ENCODE data around the gene NAA38.
A peak's percentile ranks its signal among the peaks of the same experiment; 100 is the strongest.

NAA38 gene

GRCh38 chr17:7841396-7841914 is 15.9 kb downstream of the NAA38 start:
- Histone ChIP-seq H3K4me3 (ENCODE audit: low read depth in 1 of 2, low read length in 1 of 2) (peak overlapping the region; percentile 93 to 98), H3K36me3 (peaks cover 67% of the 10 kb centered on the region), H3K9me3 (no peaks in the 10 kb centered on the region), H3K27ac (peak overlapping the region; percentile 97), H3K4me1 (ENCODE audit: control insufficient read depth in 1 of 2, insufficient read depth in 1 of 2, low read depth in 1 of 2, low read length in 1 of 2) (peaks cover 64 to 69% of the 10 kb centered on the region in 2 experiments), H3K27me3 (no peaks in the 10 kb centered on the region)
- TF ChIP-seq CTCF (IDR thresholded peaks at IDR 0.05), result peak; percentile 74

GRCh38 chr17:7840875-7841274 is 16.5 kb downstream of the NAA38 start:
- no peaks in the 10 kb centered on the region for H3K9me3 ChIP-seq
- no peak for TF ChIP-seq CTCF (IDR thresholded peaks at IDR 0.05)
- peak overlapping the region; percentile 93 to 98 for H3K4me3 ChIP-seq (ENCODE audit: low read depth in 1 of 2, low read length in 1 of 2)
- H3K4me1 ChIP-seq (ENCODE audit: control insufficient read depth in 1 of 2, insufficient read depth in 1 of 2, low read depth in 1 of 2, low read length in 1 of 2), result peaks cover 67 to 69% of the 10 kb centered on the region in 2 experiments
- peaks cover 61% of the 10 kb centered on the region for H3K36me3 ChIP-seq
- H3K27me3 ChIP-seq, result no peaks in the 10 kb centered on the region
- peak overlapping the region; percentile 97 for H3K27ac ChIP-seq

- Histone ChIP-seq H3K4me3 (ENCODE audit: low read depth in 1 of 2, low read length in 1 of 2) (peak overlapping the region; percentile 93 to 98), H3K9me3 (no peaks in the 10 kb centered on the region), H3K36me3 (peaks cover 56% of the 10 kb centered on the region), H3K27ac (peak overlapping the region; percentile 97), H3K4me1 (ENCODE audit: control insufficient read depth in 1 of 2, insufficient read depth in 1 of 2, low read depth in 1 of 2, low read length in 1 of 2) (peaks cover 64 to 67% of the 10 kb centered on the region in 2 experiments), H3K27me3 (no peaks in the 10 kb centered on the region)
- no peak for TF ChIP-seq CTCF (IDR thresholded peaks at IDR 0.05)
Measured at GRCh38 chr17:7840441-7840840, 16.9 kb downstream of the NAA38 start.

- Histone ChIP-seq H3K4me1 (ENCODE audit: control insufficient read depth in 1 of 2, insufficient read depth in 1 of 2, low read depth in 1 of 2, low read length in 1 of 2) (peaks cover 59 to 62% of the 10 kb centered on the region in 2 experiments), H3K36me3 (peaks cover 51% of the 10 kb centered on the region), H3K27me3 (no peaks in the 10 kb centered on the region), H3K9me3 (no peaks in the 10 kb centered on the region), H3K27ac (peak overlapping the region; percentile 97), H3K4me3 (ENCODE audit: low read depth in 1 of 2, low read length in 1 of 2) (peak overlapping the region; percentile 93 to 98)
- TF ChIP-seq CTCF (IDR thresholded peaks at IDR 0.05), result no peak
Measured at GRCh38 chr17:7839876-7840261, 17.5 kb downstream of the NAA38 start.

GRCh38 chr17:7839190-7839875 is 18.0 kb downstream of the NAA38 start:
- peak overlapping the region; percentile 97 for H3K27ac ChIP-seq
- TF ChIP-seq CTCF (IDR thresholded peaks at IDR 0.05), result peak; percentile 27
- H3K9me3 ChIP-seq, result no peaks in the 10 kb centered on the region
- H3K36me3 ChIP-seq, result peaks cover 45% of the 10 kb centered on the region
- peak overlapping the region; percentile 93 to 98 for H3K4me3 ChIP-seq (ENCODE audit: low read depth in 1 of 2, low read length in 1 of 2)
- peaks cover 55 to 56% of the 10 kb centered on the region in 2 experiments for H3K4me1 ChIP-seq (ENCODE audit: control insufficient read depth in 1 of 2, insufficient read depth in 1 of 2, low read depth in 1 of 2, low read length in 1 of 2)
- no peaks in the 10 kb centered on the region for H3K27me3 ChIP-seq

Data from neutrophil (primary cell).